Measurements from ENCODE around the gene MT1M.
A peak's percentile ranks its signal among the peaks of the same experiment; 100 is the strongest.
"Not testable (repeated sequence)": the region's sequence is repeated elsewhere in the genome, so short reads cannot be mapped to it uniquely, and the experiment has no call there.

The MT1M gene

DNA sequence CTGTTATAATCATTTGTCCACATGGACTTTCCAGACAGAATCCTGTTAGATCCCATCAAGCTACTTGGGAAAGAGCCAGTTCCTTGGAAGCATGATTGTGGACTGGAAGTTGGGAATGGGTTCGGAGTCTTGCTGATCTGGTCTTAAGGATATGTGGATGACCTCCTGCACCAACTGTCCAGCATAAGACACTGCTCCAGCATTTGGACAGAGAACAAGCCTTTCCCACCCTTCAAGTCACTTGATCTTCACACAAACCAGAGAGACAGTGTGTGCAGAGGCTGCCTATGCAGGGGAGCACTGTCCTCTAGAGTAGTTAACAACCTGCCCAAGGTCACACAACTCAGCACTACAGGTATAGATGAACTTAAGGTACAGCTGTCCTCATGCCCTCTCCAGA lies 13.4 kb downstream of the MT1M start:
- no peak for DNase-seq (ENCODE audit: low read depth in 2 of 3, low spot score in 1 of 3)

GRCh38 chr16:56647641-56648431 lies 15.4 kb downstream of the MT1M start:
- DNase-seq (ENCODE audit: low read depth in 2 of 3, low spot score in 1 of 3): no peak

GRCh38 chr16:56649271-56649670 lies 16.8 kb downstream of the MT1M start:
- no peak for DNase-seq (ENCODE audit: low read depth in 2 of 3, low spot score in 1 of 3)

DNA sequence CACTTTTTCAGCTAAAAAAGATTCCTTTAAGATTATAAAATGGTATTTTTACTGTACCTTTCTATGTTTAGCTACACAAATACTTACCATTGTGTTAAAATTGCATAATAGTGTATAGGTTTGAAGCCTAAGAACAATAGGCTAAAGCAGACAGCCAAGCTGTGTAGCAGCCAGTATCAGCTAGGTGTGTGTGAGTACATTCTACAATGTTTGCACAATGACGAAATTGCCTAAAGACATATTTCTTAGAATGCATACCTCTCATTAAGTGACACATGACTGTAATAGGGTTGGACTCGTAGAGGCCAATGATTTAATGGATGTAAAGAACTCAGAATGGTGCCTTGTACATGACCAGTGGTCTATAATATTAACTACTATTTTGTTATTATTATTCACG lies 17.4 kb downstream of the MT1M start:
- DNase-seq (ENCODE audit: low read depth in 2 of 3, low spot score in 1 of 3): no peak

DNA sequence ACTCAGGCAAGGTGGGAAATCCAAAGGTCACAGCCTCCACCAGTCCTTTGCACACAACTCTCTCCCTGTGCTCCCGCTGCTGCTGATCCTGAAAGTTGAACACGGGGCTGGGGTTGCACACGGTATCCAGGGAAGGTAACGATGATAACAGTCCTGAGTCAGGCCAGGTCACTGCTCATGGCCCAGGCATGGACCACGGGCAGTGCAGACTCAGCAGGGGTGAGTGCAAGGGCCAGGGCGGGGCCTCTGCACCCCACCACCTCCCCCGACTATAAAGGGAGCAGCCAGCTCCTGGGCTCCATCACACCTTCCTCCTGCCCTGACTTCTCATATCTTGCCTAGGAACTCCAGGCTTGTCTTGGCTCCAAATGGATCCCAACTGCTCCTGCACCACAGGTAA lies 19.1 kb downstream of the MT1M start, which contains the start of gene MT1B:
TSS of gene MT1B (plus strand) at position 301 of the 400 bp plus-strand sequence. CDS start at position 369, 68 bp downstream.
- DNase-seq (ENCODE audit: low read depth in 2 of 3, low spot score in 1 of 3): no peak

GRCh38 chr16:56652600-56652999 lies 20.1 kb downstream of the MT1M start:
- no peak for DNase-seq (ENCODE audit: low read depth in 2 of 3, low spot score in 1 of 3)

- no peak for DNase-seq (ENCODE audit: low read depth in 2 of 3, low spot score in 1 of 3)
These were observed 20.8 kb downstream of the MT1M start for GRCh38 chr16:56653218-56653617.

GRCh38 chr16:56657555-56658326 lies 25.3 kb downstream of the MT1M start, which contains the start of gene MT1F:
Gene MT1F, plus strand, starts transcription at chr16:56657959. Its CDS starts 100 bp downstream, at chr16:56658059.
- DNase-seq (ENCODE audit: low read depth in 2 of 3, low spot score in 1 of 3): peak in 2 of 3 donors; percentile 57 to 60

- DNase-seq (ENCODE audit: low read depth in 2 of 3, low spot score in 1 of 3): no peak
These were observed 25.9 kb downstream of the MT1M start for GRCh38 chr16:56658327-56658875.

DNA sequence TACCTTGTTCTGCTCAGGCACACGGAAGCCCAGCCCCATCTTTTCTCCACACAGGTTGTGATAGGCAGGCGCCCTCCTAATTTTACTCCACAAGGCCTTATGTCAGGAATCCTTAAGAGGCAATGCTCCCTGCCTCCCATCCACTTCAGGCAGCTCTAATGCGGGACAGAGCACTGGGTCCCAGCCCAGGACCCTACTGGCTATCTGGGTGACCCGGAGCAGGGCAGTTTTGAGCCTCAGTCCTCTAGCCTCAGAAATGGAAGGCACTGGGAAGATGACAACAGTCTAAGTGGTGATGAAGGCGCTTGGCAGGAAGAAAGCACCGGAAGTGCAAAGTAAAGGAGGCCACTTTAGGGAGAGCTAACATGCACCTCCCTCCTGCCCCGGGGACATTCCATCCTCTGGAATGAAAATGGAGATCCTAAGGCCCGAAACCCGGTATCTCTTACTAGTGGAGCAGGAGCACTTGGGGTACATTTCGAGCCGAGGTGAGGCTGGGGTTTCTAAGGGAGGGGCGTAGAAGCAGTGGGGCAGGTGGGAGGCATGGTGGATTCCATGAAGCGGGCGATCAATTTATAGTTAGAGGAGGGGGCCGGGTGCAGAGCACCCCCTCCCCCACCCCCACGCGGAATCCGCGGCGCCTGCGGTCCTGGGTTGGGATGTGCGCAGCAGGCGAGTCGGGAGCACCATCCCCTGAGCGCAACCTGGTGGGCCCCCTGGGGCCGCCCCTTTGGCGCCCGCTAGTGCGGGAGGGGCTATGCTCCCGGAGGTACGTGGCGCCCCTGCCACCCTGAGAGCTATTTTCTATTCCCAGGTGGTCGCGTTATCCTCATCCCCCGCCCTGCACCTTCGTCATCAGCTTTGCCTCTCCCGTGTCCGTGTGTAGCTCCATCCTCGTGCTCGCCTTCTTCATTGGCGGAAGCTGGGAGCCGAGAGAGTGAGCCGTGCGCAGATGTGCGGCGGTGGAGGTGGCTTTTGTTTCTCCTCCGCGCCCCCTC lies 30.2 kb downstream of the MT1M start:
- no peak for DNase-seq (ENCODE audit: low read depth in 2 of 3, low spot score in 1 of 3)

DNA sequence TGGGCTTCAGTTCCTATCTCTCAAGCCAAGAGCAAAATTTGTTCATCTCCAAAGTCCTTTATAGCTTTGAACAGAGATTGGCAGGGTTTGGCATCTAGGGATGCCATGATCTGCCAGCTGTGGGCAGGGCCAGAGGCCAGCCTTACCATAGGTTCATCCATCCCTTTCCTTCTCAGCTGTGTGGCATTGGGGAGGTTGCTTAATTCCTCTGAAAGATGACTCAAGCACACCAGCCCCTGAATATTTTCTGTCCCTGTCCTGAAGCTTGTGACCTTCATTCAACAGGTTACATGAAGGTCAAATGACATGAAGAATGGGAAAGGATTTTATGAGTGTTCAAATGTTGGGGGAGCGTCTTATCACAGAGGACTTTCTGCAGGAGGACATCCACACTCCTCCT lies 32.0 kb downstream of the MT1M start:
- no peak for DNase-seq (ENCODE audit: low read depth in 2 of 3, low spot score in 1 of 3)

DNA sequence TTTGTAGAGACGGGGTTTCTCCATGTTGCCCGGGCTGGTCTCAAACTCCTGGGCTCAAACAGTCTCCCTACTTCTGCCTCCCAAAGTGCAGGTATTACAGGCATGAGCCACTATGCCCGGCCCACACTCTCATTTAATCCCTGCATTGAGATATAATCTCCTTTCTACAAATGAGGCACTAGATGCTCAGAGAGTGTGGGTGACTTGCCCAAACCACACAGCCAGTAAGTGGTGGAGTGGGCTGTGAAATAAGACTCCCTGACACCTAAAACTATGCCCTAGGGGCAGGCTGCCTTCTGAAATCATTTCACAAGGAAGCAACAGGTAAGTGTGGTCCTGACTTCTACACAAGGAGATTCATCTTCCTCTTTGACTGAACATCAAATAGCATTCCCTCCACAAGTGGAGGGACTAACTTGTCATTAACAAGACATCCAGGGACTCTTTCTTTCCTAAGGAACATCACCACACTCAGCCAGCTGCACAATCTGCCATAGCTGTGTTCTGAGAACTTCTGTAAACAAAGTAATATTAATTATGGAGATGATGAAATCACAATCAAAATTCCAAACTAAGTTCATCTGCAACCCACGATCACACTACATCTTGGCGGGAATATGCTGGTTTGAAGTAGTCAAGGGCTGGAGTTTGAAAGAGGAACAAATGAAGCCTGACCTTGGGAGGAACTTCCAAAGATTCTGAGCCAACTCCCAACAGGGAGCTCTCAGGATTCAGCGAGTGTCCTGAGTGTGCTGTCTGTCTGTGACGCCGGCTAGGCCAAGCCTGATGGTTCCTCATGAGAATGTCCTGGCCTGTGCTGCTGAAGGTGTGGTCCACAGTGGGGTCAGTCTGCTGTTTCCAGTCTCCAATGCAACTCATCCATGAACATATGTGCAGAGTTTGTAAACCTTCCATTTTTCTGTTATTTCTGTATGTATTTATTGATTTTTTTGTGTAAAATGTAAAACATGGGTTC lies 33.1 kb downstream of the MT1M start:
- not testable (repeated sequence) for DNase-seq (ENCODE audit: low read depth in 2 of 3, low spot score in 1 of 3)

GRCh38 chr16:56667581-56668571 lies 35.4 kb downstream of the MT1M start, which contains the start of gene MT1G:
Gene MT1G, minus strand, starts transcription at chr16:56668065. Its CDS starts 72 bp downstream, at chr16:56667993.
- no peak for DNase-seq (ENCODE audit: low read depth in 2 of 3, low spot score in 1 of 3)

DNA sequence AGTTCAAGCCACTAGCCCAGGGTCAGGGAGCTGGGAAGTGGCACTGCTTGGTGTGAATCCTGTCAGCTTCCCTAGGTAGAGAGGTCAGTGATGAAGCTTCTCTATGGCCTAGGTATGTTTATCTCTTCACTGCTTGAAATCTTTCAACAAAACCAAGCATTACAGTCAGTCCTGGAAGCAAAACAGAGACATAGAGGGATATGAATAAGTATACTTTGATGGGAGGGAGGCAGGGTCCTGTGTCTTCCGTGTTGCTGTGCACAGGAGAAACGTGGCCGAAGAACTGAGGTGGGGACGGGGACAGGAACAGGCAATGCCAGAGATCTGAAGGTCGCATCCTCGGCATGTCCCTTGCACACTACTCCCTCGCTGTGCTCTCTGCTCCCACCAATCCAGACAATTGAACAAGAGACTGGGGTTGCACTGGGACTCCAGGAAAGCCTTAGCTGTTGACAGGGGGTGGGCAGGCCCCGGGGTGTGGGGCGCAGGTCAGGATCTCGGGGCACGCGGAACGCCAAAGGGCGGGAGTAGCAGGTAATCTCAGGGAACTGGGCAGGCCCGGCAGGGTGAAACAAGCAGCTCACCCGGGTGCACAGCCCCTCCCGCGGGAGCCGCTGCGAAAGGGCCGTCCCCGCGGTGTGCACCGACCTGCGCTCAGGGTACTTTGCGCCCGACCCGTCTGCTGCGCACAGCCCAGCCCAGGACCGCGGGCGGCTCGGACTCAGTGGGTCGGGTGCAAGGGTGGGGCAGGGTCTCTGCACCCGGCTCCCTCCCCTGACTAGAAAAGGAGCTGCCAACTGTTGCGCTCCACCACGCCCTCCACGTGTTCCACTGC lies 36.8 kb downstream of the MT1M start, which contains the start of gene MT1H:
TSS of gene MT1H (plus strand) at position 810 of the 835 bp plus-strand sequence. CDS start 71 bp downstream, outside the sequence.
- DNase-seq (ENCODE audit: low read depth in 2 of 3, low spot score in 1 of 3): no peak

DNA sequence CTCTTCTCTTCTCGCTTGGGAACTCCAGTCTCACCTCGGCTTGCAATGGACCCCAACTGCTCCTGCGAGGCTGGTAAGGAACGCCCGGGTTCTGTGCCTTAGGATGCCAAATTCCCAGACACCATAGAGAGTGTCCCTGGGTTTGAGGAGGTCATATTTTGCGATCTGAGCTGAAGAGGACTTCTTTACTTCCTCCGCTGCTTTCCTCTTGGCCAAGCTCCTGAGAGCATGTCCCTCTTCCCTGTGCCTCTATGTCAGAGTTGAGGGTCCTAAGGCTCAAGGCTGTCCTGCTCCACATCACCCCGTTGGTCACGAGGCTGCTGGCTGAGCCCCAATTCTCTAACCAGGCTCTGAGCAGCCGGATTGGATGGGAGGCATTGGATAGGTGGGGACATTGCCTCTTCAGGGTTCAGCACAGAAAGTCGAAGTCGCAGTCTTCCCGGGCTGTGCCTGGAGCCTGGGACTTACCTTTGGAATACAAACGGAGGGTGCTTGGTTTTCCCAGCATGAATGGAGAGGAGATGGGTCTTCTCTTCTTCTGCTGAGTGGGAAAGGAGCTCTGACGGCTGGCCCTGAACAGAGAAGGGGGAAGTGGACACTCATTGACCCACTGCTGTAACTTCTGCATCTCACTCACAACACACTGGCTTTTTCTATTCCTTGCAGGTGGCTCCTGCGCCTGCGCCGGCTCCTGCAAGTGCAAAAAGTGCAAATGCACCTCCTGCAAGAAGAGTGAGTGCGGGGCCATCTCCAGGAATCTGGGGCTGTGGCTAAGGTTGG lies 37.6 kb downstream of the MT1M start:
- DNase-seq (ENCODE audit: low read depth in 2 of 3, low spot score in 1 of 3): no peak

DNA sequence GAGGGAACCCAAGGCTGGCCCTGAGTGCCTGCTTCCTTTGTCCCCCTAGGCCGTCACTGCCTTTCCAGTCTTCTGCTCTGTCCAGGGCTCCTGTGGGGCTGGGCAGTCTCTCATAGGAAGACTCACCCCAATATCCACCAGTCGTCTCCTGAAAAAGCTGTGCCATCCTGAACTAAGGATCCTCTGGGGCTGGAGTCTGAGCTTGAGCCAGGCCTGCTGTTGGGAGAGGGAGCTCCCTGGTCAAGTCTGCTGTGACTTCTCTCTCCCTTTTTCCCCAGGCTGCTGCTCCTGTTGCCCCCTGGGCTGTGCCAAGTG lies 38.1 kb downstream of the MT1M start:
- DNase-seq (ENCODE audit: low read depth in 2 of 3, low spot score in 1 of 3): no peak

DNA sequence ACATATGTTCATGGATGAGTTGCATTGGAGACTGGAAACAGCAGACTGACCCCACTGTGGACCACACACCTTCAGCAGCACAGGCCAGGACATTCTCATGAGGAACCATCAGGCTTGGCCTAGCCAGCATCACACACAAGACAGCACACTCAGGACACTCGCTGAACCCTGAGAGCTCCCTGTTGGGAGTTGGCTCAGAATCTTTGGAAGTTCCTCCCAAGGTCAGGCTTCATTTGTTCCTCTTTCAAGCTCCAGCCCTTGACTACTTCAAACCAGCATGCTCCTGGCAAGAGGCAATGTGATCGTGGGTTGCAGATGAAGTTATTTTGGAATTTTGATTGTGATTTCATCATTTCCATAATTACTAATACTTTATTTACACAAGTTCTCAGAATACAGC lies 39.2 kb downstream of the MT1M start:
- not testable (repeated sequence) for DNase-seq (ENCODE audit: low read depth in 2 of 3, low spot score in 1 of 3)

Data from stimulated activated CD4-positive, alpha-beta T cell treated with anti-CD3 and anti-CD28 coated beads, Interleukin-12 subunit alpha, Interleukin-12 subunit beta, amount 100 ng/mL, for 48 hours (primary cell).